Mucosa of descending colon (tissue), 3 donors: ENCODE data around the gene NEMP1. TPM values are rescaled to one million over a fixed set of nuclear protein-coding genes. Genes with fewer than 3 reads are reported as not detected.
"Not testable (repeated sequence)": the region's sequence is repeated elsewhere in the genome, so short reads cannot be mapped to it uniquely, and the experiment has no call there.

Source experiments
- ATAC-seq: fragments of 200-7000 bp; cut with Tn5 transposase; one replicate; pipeline ENCODE4 v1.9.1; 2020; ENCODE audit warnings: mild to moderate bottlenecking, moderate library complexity
- DNase-seq, 3 donors: peaks; one replicate each; pipeline ENCODE4 v3.0.0-alpha.2; 2020
- H3K36me3 ChIP-seq: fragments of 200-600 bp; one replicate; pipeline ENCODE4 v1.8.0; 2021; ENCODE audit warnings: low read depth, mild to moderate bottlenecking
- H3K4me1 ChIP-seq: fragments of 200-600 bp; one replicate; pipeline ENCODE4 v1.8.0; 2021; ENCODE audit warnings: low read depth, mild to moderate bottlenecking
- H3K4me3 ChIP-seq: fragments of 200-600 bp; one replicate; pipeline ENCODE4 v1.8.0; 2021; ENCODE audit warnings: mild to moderate bottlenecking
- H3K9me3 ChIP-seq: fragments of 200-600 bp; one replicate; pipeline ENCODE4 v1.8.0; 2021; ENCODE audit warnings: mild to moderate bottlenecking
- intact Hi-C, 2 donors: fragments of 100-400 bp; cut with DNase I in 1 of 2; cut with micrococcal nuclease in 1 of 2; formaldehyde crosslinking; loops; one replicate each; pipeline versions ENCODE4 v1.11.0 to v1.11.1; 2022; cut with DNase I, micrococcal nuclease
- total RNA-seq, 3 donors: library from RNA; stranded (reverse); fragmentation: NEBNext Ultra II Directional in 2 of 3; extraction: Animal tissue kit (Norgen Biotek cat#: 25700) in 2 of 3; gene quantifications; one replicate each; pipeline versions ENCODE4 v1.2.1 to v1.2.4, GENCODE V29; 2021 to 2023
- TF ChIP-seq, protein P1 (sequence below): fragments of 200-600 bp; IDR thresholded peaks from one replicate; pipeline ENCODE4 v1.8.0; 2022; ENCODE audit warnings: antibody characterized with exemption, mild to moderate bottlenecking
- donor health status: DM: no; HTN: no; CAD: no; lungs with moderate emphysema.
- donor health status: DM: no; HTN: no; CAD: no.
- donor health status: DM: no; HTN: yes; CAD: no.

Gene NEMP1
- total RNA-seq, 3 donors from 2014 or later: 6.3 to 16.9 (median 10.2) TPM

DNA sequence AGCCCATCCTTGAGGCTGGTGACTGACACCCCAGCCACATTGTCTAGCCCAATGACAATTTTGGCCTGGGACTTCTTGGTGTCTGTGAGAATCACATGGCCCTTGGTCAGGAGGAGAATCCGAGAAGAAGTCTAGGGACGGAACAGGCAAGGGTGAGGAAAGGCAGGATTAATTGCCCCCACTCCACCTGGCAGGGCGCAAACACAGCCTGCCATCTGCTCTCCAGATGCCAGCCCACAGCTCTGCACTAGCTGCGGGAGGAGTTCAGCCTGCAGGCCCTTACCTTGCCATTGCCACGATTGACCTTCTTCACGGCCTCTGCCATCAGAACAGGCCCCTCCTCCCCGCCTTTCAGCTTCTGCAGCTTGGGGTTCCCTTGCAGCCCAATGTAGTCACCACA is 49.1 kb downstream of the NEMP1 start:
- Histone ChIP-seq H3K36me3 (no peaks in the 10 kb centered on the region), H3K4me1 (no peaks in the 10 kb centered on the region), H3K4me3 (no peak overlapping the region), H3K9me3 (no peaks in the 10 kb centered on the region)
- no peak for DNase-seq
- TF ChIP-seq, protein P1, sequence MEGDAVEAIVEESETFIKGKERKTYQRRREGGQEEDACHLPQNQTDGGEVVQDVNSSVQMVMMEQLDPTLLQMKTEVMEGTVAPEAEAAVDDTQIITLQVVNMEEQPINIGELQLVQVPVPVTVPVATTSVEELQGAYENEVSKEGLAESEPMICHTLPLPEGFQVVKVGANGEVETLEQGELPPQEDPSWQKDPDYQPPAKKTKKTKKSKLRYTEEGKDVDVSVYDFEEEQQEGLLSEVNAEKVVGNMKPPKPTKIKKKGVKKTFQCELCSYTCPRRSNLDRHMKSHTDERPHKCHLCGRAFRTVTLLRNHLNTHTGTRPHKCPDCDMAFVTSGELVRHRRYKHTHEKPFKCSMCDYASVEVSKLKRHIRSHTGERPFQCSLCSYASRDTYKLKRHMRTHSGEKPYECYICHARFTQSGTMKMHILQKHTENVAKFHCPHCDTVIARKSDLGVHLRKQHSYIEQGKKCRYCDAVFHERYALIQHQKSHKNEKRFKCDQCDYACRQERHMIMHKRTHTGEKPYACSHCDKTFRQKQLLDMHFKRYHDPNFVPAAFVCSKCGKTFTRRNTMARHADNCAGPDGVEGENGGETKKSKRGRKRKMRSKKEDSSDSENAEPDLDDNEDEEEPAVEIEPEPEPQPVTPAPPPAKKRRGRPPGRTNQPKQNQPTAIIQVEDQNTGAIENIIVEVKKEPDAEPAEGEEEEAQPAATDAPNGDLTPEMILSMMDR: no peak
- no peak for ATAC-seq
- intact Hi-C loops: no loop called here

DNA sequence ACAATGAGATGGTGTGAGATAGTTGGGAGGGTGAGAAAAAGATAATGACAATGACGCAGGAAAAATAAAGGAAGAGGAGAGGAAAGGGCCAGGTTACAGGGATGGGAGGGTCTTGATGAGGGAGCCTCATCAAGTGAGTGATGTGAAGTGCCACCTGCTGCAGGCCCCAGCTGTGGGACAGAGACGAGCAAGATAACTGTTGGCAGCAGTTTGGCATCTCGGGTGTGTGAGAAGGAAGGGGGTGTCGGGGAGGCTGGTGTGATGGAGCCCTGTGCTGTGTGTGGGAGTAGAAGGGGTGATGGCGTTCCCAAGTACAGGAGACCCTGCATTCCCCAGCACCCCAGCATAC is 50.8 kb downstream of the NEMP1 start:
- Histone ChIP-seq H3K9me3 (no peaks in the 10 kb centered on the region), H3K36me3 (no peaks in the 10 kb centered on the region), H3K4me3 (no peak overlapping the region), H3K4me1 (no peaks in the 10 kb centered on the region)
- DNase-seq (no peak), ATAC-seq (no peak)
- TF ChIP-seq, protein P1: no peak
- intact Hi-C loops: no loop called here

DNA sequence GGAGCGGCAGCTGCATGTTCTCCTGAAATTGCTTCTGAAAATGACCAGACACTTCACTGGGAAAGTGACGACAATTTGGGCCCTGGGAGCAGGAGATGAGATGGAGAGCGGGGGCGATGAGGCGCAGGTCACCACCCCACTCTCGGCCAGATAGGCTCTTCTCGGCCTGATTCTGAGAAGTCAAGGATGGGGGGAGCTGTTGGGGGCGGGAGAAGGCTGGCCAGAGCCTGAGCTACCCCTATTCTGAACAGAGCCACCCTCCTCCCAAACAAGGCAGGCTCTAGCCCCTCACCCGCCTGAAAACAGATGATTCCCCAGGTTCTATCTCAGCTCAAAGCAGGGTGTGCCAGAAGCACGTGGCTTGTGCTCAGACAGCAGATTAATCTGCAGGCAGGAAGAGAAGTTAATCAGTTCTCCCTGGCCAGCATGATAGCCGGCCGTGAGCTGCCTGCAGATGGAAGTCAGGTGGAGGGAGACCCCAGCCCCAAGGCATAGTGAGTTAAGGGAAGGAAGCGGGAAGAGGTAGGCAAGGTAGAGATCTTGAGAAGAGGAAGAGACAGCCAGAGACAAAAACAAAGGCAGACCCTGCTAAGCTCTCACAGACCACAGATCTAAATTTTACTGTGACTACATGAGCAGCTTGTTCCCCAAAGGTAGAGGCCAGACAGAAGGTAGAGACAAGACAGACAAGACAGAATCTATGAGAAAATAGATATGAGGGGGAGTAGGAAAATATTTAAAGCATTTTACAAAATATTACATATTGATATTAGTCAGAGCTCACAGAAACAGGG is 51.4 kb downstream of the NEMP1 start:
- H3K4me1 ChIP-seq: no peaks in the 10 kb centered on the region
- DNase-seq (no peak), ATAC-seq (no peak)
- TF ChIP-seq, protein P1: no peak
- intact Hi-C loops: no loop called here
- no peaks in the 10 kb centered on the region for H3K36me3 ChIP-seq
- H3K4me3 ChIP-seq: no peak overlapping the region
- H3K9me3 ChIP-seq: no peaks in the 10 kb centered on the region

DNA sequence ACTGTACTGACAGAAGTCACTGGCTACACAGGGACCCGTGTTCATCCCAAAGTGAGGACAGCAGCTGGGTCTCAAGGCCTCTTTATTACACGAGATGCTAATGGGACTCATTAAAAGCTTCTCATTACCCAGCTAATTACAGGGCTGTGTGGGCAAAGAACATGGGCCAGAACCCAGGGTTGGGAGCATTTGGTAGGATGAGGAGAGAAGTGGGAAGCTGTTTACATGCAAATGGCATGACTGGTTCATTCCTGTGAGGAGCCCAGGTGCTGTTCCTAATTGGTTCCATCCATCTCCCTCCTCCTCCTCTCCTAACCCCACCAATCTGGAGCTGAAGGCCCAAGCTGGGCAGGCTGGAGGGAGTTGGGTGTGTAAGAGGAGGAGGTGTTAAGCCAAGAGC is 53.4 kb downstream of the NEMP1 start:
- Histone ChIP-seq H3K4me3 (no peak overlapping the region), H3K4me1 (no peaks in the 10 kb centered on the region), H3K9me3 (no peaks in the 10 kb centered on the region), H3K36me3 (no peaks in the 10 kb centered on the region)
- TF ChIP-seq, protein P1: no peak
- DNase-seq: no peak
- no peak for ATAC-seq
- intact Hi-C loops: no loop called here

DNA sequence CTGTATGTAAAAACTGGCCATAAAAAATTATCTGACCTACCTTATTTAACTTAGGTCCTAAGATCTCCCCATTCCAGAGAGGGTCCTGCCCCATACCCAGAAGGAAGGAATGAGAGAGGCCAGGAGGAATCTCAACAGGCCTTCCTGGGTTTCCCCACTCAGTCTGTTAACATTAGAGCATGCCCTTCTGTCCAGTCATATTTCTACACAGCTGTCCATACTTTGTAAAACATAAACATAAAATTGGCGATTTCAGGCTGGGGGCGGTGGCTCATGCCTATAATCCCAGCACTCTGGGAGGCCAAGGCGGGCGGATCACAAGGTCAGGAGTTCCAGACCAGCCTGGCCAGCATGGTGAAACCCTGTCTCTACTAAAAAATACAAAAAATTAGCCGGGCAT is 56.3 kb downstream of the NEMP1 start:
- H3K4me1 ChIP-seq, H3K4me3 ChIP-seq, DNase-seq, H3K9me3 ChIP-seq, intact Hi-C loops, H3K36me3 ChIP-seq: not testable (repeated sequence)
- peak; percentile 36 for ATAC-seq

DNA sequence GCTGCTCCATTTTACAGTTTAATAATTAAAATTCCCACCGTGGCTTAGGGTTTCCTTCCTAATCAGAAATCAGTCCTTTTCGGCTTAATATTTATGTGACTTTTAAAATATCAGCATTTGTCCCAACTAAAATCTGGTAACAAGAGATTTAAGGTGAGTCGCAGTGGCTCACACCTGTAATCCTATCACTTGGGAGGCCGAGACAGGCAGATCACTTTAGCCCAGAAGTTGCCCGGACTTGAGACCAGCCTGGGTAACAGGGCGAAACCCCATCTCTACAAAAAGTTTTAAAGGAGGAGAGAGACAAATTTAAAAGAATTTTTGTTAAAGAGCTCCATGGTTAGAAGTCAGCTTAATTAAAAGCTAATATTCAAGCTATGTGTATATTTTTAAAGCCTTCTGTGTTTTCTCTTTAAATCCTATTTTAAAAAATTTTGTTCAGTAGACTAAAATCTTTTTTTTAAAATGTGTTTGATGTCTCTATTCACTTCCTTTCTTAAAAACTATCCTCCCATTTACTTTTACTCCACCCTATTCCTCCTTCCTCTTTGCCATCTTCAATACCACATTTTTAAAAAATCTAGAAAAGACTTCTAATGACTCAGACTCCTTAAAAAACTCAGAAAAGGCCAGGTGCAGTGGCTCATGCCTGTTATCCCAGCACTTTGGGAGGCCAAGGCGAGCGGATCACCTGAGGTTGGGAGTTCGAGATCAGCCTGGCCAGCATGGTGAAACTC is 58.4 kb downstream of the NEMP1 start:
- DNase-seq (no peak), ATAC-seq (no peak)
- peaks cover 3% of the 10 kb centered on the region for H3K4me1 ChIP-seq
- H3K9me3 ChIP-seq: no peaks in the 10 kb centered on the region
- intact Hi-C loops: no loop called here
- TF ChIP-seq, protein P1: no peak
- H3K4me3 ChIP-seq: no peak overlapping the region
- H3K36me3 ChIP-seq: no peaks in the 10 kb centered on the region
